Stomach smooth muscle (tissue), 2 donors: Measurements from ENCODE around the gene EBF3.

Source experiments
- H3K27ac ChIP-seq: one replicate; pipeline ENCODE4 v1.7.0; 2013; ENCODE audit warnings: mild to moderate bottlenecking, low read length, inconsistent platforms
- H3K27me3 ChIP-seq, 2 donors: one replicate each; pipeline ENCODE4 v1.7.0; 2013; ENCODE audit warnings: low read length in 2 of 2; ENCODE audit not compliant: insufficient read depth in 2 of 2, control insufficient read depth in 1 of 2
- H3K36me3 ChIP-seq, 2 donors: one replicate each; pipeline ENCODE4 v1.7.0; 2013; ENCODE audit warnings: low read length in 2 of 2; ENCODE audit not compliant: control insufficient read depth in 2 of 2, insufficient read depth in 2 of 2
- H3K4me1 ChIP-seq: one replicate; pipeline ENCODE4 v1.7.0; 2013; ENCODE audit warnings: low read length; ENCODE audit not compliant: control insufficient read depth, insufficient read depth
- H3K4me3 ChIP-seq, 2 donors: one replicate each; pipeline ENCODE4 v1.7.0; 2013; ENCODE audit warnings: low read length in 2 of 2
- H3K9ac ChIP-seq, 2 donors: one replicate each; pipeline ENCODE4 v1.7.0; 2013; ENCODE audit warnings: low read length in 2 of 2, mild to moderate bottlenecking in 1 of 2
- H3K9me3 ChIP-seq, 2 donors: one replicate each; pipeline ENCODE4 v1.7.0; 2013; ENCODE audit warnings: low read length in 2 of 2; ENCODE audit not compliant: control insufficient read depth in 2 of 2
- donor health status: healthy.
- donor health status: Pancreatic carcinoma.

EBF3 gene

GRCh38 chr10:129847741-129848483 lies 116.2 kb downstream of the EBF3 start:
- H3K27ac ChIP-seq, result no peak overlapping the region
- H3K27me3 ChIP-seq, result peaks cover 0 to 4% of the 10 kb centered on the region in 2 donors
- H3K4me1 ChIP-seq, result no peaks in the 10 kb centered on the region
- no peaks in the 10 kb centered on the region for H3K36me3 ChIP-seq
- H3K9ac ChIP-seq, result no peak overlapping the region
- no peaks in the 10 kb centered on the region for H3K9me3 ChIP-seq
- H3K4me3 ChIP-seq, result no peak overlapping the region

- Histone ChIP-seq H3K36me3 (no peaks in the 10 kb centered on the region), H3K27ac (no peak overlapping the region), H3K4me3 (no peak overlapping the region), H3K27me3 (no peaks in the 10 kb centered on the region), H3K9ac (no peak overlapping the region), H3K4me1 (no peaks in the 10 kb centered on the region), H3K9me3 (no peaks in the 10 kb centered on the region)
These were observed 117.1 kb downstream of the EBF3 start for GRCh38 chr10:129846991-129847391.

GRCh38 chr10:129845111-129845753 lies 118.8 kb downstream of the EBF3 start:
- peaks cover 0 to 2% of the 10 kb centered on the region in 2 donors for H3K9me3 ChIP-seq
- H3K4me1 ChIP-seq, result no peaks in the 10 kb centered on the region
- H3K27ac ChIP-seq, result no peak overlapping the region
- H3K4me3 ChIP-seq, result no peak overlapping the region
- no peaks in the 10 kb centered on the region for H3K36me3 ChIP-seq
- no peaks in the 10 kb centered on the region for H3K27me3 ChIP-seq
- no peak overlapping the region for H3K9ac ChIP-seq

- Histone ChIP-seq H3K27me3 (no peaks in the 10 kb centered on the region), H3K36me3 (no peaks in the 10 kb centered on the region), H3K4me1 (no peaks in the 10 kb centered on the region), H3K27ac (no peak overlapping the region), H3K4me3 (no peak overlapping the region), H3K9ac (no peak overlapping the region), H3K9me3 (peaks cover 0 to 2% of the 10 kb centered on the region in 2 donors)
These were observed 119.8 kb downstream of the EBF3 start for GRCh38 chr10:129844216-129844766.

- Histone ChIP-seq H3K9ac (no peak overlapping the region), H3K27ac (no peak overlapping the region), H3K27me3 (no peaks in the 10 kb centered on the region), H3K9me3 (peaks cover 0 to 2% of the 10 kb centered on the region in 2 donors), H3K4me3 (no peak overlapping the region), H3K36me3 (no peaks in the 10 kb centered on the region), H3K4me1 (no peaks in the 10 kb centered on the region)
These were observed 120.4 kb downstream of the EBF3 start for GRCh38 chr10:129843702-129844101.

- Histone ChIP-seq H3K4me1 (no peaks in the 10 kb centered on the region), H3K36me3 (no peaks in the 10 kb centered on the region), H3K4me3 (no peak overlapping the region), H3K9ac (no peak overlapping the region), H3K27me3 (no peaks in the 10 kb centered on the region), H3K9me3 (peaks cover 0 to 2% of the 10 kb centered on the region in 2 donors), H3K27ac (no peak overlapping the region)
These were observed 120.9 kb downstream of the EBF3 start for GRCh38 chr10:129843131-129843541.

GRCh38 chr10:129842031-129842430 lies 122.0 kb downstream of the EBF3 start:
- Histone ChIP-seq H3K4me3 (no peak overlapping the region), H3K27ac (no peak overlapping the region), H3K9me3 (peaks cover 0 to 2% of the 10 kb centered on the region in 2 donors), H3K36me3 (no peaks in the 10 kb centered on the region), H3K4me1 (no peaks in the 10 kb centered on the region), H3K27me3 (no peaks in the 10 kb centered on the region), H3K9ac (no peak overlapping the region)

GRCh38 chr10:129841590-129841989 lies 122.5 kb downstream of the EBF3 start:
- H3K4me3 ChIP-seq, result no peak overlapping the region
- no peaks in the 10 kb centered on the region for H3K4me1 ChIP-seq
- H3K9ac ChIP-seq, result no peak overlapping the region
- H3K9me3 ChIP-seq, result peaks cover 0 to 2% of the 10 kb centered on the region in 2 donors
- H3K36me3 ChIP-seq, result no peaks in the 10 kb centered on the region
- H3K27me3 ChIP-seq, result no peaks in the 10 kb centered on the region
- no peak overlapping the region for H3K27ac ChIP-seq

- Histone ChIP-seq H3K4me1 (no peaks in the 10 kb centered on the region), H3K36me3 (no peaks in the 10 kb centered on the region), H3K27me3 (no peaks in the 10 kb centered on the region), H3K9ac (no peak overlapping the region), H3K4me3 (no peak overlapping the region), H3K27ac (no peak overlapping the region), H3K9me3 (peaks cover 0 to 2% of the 10 kb centered on the region in 2 donors)
These were observed 123.0 kb downstream of the EBF3 start for GRCh38 chr10:129841071-129841470.

- H3K4me1 ChIP-seq, result no peaks in the 10 kb centered on the region
These were observed 123.9 kb downstream of the EBF3 start for GRCh38 chr10:129840196-129840590.

More at GRCh38 chr10:129840196-129840590, 123.9 kb downstream of the EBF3 start:
- Histone ChIP-seq H3K4me3 (no peak overlapping the region), H3K9ac (no peak overlapping the region), H3K36me3 (no peaks in the 10 kb centered on the region), H3K27ac (no peak overlapping the region), H3K27me3 (no peaks in the 10 kb centered on the region), H3K9me3 (peaks cover 0 to 2% of the 10 kb centered on the region in 2 donors)
